Measurements from ENCODE around the gene RRAS.

The RRAS gene

GRCh38 chr19:49590071-49590970, 49.6 kb downstream of the RRAS start:
- peak overlapping the region; percentile 78 to 93 for H3K4me3 ChIP-seq (ENCODE audit: low read depth in 1 of 2, low read length in 2 of 2)
- peak overlapping the region; percentile 94 to 95 for H3K9ac ChIP-seq (ENCODE audit: low read depth in 1 of 2, low read length in 2 of 2)
- peaks cover 15 to 23% of the 10 kb centered on the region in 2 donors for H3K4me1 ChIP-seq (ENCODE audit: control insufficient read depth in 1 of 2, insufficient read depth in 2 of 2, low read length in 2 of 2)
- peaks cover 0 to 12% of the 10 kb centered on the region in 2 donors for H3K36me3 ChIP-seq (ENCODE audit: control insufficient read depth in 1 of 2, insufficient read depth in 2 of 2, low read length in 2 of 2)
- peak overlapping the region; percentile 93 for H3K27ac ChIP-seq (ENCODE audit: low read depth, low read length)
- no peaks in the 10 kb centered on the region for H3K27me3 ChIP-seq (ENCODE audit: control insufficient read depth in 1 of 2, insufficient read depth in 2 of 2, low read length in 2 of 2)
- H3K9me3 ChIP-seq (ENCODE audit: control insufficient read depth in 1 of 2, low read length in 2 of 2): no peaks in the 10 kb centered on the region

- Histone ChIP-seq H3K36me3 (ENCODE audit: control insufficient read depth in 1 of 2, insufficient read depth in 2 of 2, low read length in 2 of 2) (peaks cover 0 to 9% of the 10 kb centered on the region in 2 donors), H3K9ac (ENCODE audit: low read depth in 1 of 2, low read length in 2 of 2) (no peak overlapping the region), H3K9me3 (ENCODE audit: control insufficient read depth in 1 of 2, low read length in 2 of 2) (no peaks in the 10 kb centered on the region), H3K27me3 (ENCODE audit: control insufficient read depth in 1 of 2, insufficient read depth in 2 of 2, low read length in 2 of 2) (no peaks in the 10 kb centered on the region), H3K27ac (ENCODE audit: low read depth, low read length) (no peak overlapping the region), H3K4me1 (ENCODE audit: control insufficient read depth in 1 of 2, insufficient read depth in 2 of 2, low read length in 2 of 2) (peaks cover 15 to 23% of the 10 kb centered on the region in 2 donors), H3K4me3 (ENCODE audit: low read depth in 1 of 2, low read length in 2 of 2) (no peak overlapping the region)
These were observed 50.4 kb downstream of the RRAS start for GRCh38 chr19:49589502-49589905.

DNA sequence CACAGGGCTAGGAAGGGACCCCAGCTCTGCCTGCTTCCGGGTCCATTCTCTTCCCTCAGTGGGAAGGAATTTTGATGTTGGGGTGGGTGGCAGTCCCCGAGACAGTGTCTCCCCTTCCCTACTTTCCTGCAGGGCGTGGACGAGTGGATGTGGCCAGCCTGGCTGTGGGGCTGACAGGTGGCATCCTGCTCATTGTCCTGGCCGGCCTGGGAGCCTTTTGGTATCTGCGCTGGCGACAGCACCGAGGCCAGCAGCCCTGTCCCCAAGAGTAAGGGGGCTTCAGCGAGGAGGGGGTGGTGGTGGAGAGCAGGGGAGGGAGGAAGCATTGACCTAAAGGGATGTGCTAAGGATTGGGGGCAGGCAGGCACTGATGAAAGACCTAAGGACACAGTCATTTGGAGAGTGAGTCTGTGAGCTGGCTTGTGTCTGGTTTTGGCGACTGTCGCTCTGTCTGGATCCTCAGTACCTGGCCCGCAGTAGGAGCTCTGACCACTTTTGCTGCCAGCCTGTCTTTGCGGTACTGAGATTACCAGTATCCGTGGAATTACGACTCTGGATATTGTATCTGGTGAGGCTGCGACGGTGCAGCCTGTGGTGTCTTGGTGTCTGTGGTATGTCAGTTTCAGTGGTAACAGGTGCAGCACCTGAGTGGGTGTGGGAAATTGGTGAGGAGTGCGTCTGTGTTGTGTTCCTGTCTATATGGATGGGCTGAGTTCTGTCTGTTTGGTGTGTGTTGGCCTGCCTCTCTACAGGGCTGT, 51.4 kb downstream of the RRAS start:
- peaks cover 9 to 17% of the 10 kb centered on the region in 2 donors for H3K4me1 ChIP-seq (ENCODE audit: control insufficient read depth in 1 of 2, insufficient read depth in 2 of 2, low read length in 2 of 2)
- H3K9ac ChIP-seq (ENCODE audit: low read depth in 1 of 2, low read length in 2 of 2): no peak overlapping the region
- H3K4me3 ChIP-seq (ENCODE audit: low read depth in 1 of 2, low read length in 2 of 2): no peak overlapping the region
- H3K36me3 ChIP-seq (ENCODE audit: control insufficient read depth in 1 of 2, insufficient read depth in 2 of 2, low read length in 2 of 2): no peaks in the 10 kb centered on the region
- no peaks in the 10 kb centered on the region for H3K27me3 ChIP-seq (ENCODE audit: control insufficient read depth in 1 of 2, insufficient read depth in 2 of 2, low read length in 2 of 2)
- no peak overlapping the region for H3K27ac ChIP-seq (ENCODE audit: low read depth, low read length)
- no peaks in the 10 kb centered on the region for H3K9me3 ChIP-seq (ENCODE audit: control insufficient read depth in 1 of 2, low read length in 2 of 2)

GRCh38 chr19:49587227-49587626, 52.7 kb downstream of the RRAS start:
- H3K9me3 ChIP-seq (ENCODE audit: control insufficient read depth in 1 of 2, low read length in 2 of 2): no peaks in the 10 kb centered on the region
- no peaks in the 10 kb centered on the region for H3K27me3 ChIP-seq (ENCODE audit: control insufficient read depth in 1 of 2, insufficient read depth in 2 of 2, low read length in 2 of 2)
- peaks cover 2 to 9% of the 10 kb centered on the region in 2 donors for H3K4me1 ChIP-seq (ENCODE audit: control insufficient read depth in 1 of 2, insufficient read depth in 2 of 2, low read length in 2 of 2)
- no peak overlapping the region for H3K4me3 ChIP-seq (ENCODE audit: low read depth in 1 of 2, low read length in 2 of 2)
- H3K9ac ChIP-seq (ENCODE audit: low read depth in 1 of 2, low read length in 2 of 2): no peak overlapping the region
- H3K27ac ChIP-seq (ENCODE audit: low read depth, low read length): no peak overlapping the region
- H3K36me3 ChIP-seq (ENCODE audit: control insufficient read depth in 1 of 2, insufficient read depth in 2 of 2, low read length in 2 of 2): no peaks in the 10 kb centered on the region

Data from duodenal mucosa (tissue), 2 donors.